ENCODE data around the gene DISC1.
"Not testable (repeated sequence)": the region's sequence is repeated elsewhere in the genome, so short reads cannot be mapped to it uniquely, and the experiment has no call there.

Gene DISC1

GRCh38 chr1:231666220-231666936 is 39.8 kb downstream of the DISC1 start:
- TF ChIP-seq POLR2A (IDR thresholded peaks at IDR 0.05; ENCODE audit: low read depth, low read length) = no peak
- no peak for TF ChIP-seq TAF1 (IDR thresholded peaks at IDR 0.05; ENCODE audit: borderline replicate concordance, low read depth, low read length)
- TF ChIP-seq POLR2AphosphoS5 (IDR thresholded peaks at IDR 0.05; ENCODE audit: low read depth, low read length) = no peak
- no peak for DNase-seq (ENCODE audit: insufficient read length)
- no peak for FAIRE-seq

GRCh38 chr1:231666937-231667608 is 40.5 kb downstream of the DISC1 start:
- no peak for TF ChIP-seq POLR2AphosphoS5 (IDR thresholded peaks at IDR 0.05; ENCODE audit: low read depth, low read length)
- no peak for TF ChIP-seq TAF1 (IDR thresholded peaks at IDR 0.05; ENCODE audit: borderline replicate concordance, low read depth, low read length)
- no peak for TF ChIP-seq POLR2A (IDR thresholded peaks at IDR 0.05; ENCODE audit: low read depth, low read length)
- DNase-seq (ENCODE audit: insufficient read length) (no peak), FAIRE-seq (no peak)

- DNase-seq (ENCODE audit: insufficient read length) (no peak), FAIRE-seq (no peak)
- TF ChIP-seq POLR2A (IDR thresholded peaks at IDR 0.05; ENCODE audit: low read depth, low read length) = no peak
- TF ChIP-seq TAF1 (IDR thresholded peaks at IDR 0.05; ENCODE audit: borderline replicate concordance, low read depth, low read length) = no peak
- no peak for TF ChIP-seq POLR2AphosphoS5 (IDR thresholded peaks at IDR 0.05; ENCODE audit: low read depth, low read length)
Observed at GRCh38 chr1:231667896-231668506, 41.4 kb downstream of the DISC1 start.

DNA sequence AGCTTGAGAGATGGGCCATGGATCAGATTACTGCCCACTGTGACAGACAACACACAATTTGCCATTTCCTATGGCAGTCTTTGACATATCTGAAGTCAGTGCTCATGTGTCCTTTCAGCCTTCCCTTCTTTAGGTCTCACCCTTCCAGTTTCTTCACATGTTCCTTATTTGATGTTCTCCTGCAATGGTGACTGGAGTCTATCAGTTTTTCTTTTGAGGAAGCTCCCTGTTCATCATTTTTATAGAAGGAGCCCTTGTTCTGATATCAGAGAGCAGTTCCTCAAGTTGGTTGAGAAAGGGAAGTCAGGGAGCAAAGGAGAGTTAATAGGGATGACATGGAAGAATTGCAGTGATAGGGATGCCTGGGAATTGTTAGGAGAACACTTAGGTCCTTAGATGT is 42.2 kb downstream of the DISC1 start:
- no peak for TF ChIP-seq POLR2A (IDR thresholded peaks at IDR 0.05; ENCODE audit: low read depth, low read length)
- TF ChIP-seq POLR2AphosphoS5 (IDR thresholded peaks at IDR 0.05; ENCODE audit: low read depth, low read length) = no peak
- no peak for TF ChIP-seq TAF1 (IDR thresholded peaks at IDR 0.05; ENCODE audit: borderline replicate concordance, low read depth, low read length)
- FAIRE-seq = no peak
- DNase-seq (ENCODE audit: insufficient read length) = no peak

DNA sequence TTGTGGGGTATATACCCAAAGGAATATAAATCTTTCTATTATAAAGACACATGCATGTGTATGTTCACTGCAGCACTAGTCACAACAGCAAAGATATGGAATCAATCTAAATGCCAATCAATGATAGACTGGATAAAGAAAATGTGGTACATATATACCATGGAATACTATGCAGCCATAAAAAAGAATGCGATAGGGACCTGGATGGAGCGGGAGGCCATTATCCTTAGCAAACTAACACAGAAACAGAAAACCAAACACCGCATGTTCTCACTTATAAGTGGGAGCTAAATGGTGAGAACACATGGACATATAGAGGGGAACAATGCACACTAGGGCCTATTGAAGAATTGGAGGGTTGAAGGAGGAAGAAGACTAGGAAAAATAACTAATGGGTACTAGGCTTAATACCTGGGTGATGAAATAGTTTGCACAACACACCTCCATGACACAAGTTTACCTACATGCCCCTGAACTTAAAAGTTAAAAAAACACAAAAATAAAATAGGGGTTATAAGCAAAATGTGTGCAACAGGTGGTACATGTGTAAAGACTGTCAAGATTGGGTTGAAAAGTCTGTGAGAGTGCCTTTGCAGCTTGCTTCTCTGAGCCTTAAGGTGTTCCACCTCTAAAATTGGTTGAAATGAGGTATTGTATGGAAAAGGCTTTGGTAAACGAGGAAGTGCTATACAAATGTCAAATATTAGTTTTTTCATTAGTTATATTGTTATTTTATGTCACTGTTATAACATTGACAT is 43.5 kb downstream of the DISC1 start:
- not testable (repeated sequence) for FAIRE-seq; DNase-seq (ENCODE audit: insufficient read length)

DNA sequence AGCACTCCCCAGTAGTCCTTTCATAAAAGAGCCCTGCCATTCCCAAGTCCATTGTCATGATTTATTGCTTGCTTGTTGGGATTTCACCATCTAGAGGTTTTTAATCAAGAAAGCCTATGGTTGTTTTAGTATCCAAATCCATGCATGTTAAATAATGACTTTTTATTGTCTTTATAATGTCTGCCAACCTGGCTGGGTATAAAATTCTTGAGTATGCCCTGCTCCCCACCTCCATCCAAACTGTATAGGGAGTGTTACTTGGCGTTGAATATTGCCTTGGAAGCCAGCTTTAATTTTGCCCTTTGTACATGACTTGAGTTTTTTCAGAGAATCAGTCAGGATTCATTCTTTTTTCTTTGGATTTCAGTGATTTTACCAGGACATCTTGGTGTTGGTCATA is 44.2 kb downstream of the DISC1 start:
- FAIRE-seq (no peak), DNase-seq (ENCODE audit: insufficient read length) (no peak)
- TF ChIP-seq POLR2AphosphoS5 (IDR thresholded peaks at IDR 0.05; ENCODE audit: low read depth, low read length) = no peak
- TF ChIP-seq TAF1 (IDR thresholded peaks at IDR 0.05; ENCODE audit: borderline replicate concordance, low read depth, low read length) = no peak
- no peak for TF ChIP-seq POLR2A (IDR thresholded peaks at IDR 0.05; ENCODE audit: low read depth, low read length)

DNA sequence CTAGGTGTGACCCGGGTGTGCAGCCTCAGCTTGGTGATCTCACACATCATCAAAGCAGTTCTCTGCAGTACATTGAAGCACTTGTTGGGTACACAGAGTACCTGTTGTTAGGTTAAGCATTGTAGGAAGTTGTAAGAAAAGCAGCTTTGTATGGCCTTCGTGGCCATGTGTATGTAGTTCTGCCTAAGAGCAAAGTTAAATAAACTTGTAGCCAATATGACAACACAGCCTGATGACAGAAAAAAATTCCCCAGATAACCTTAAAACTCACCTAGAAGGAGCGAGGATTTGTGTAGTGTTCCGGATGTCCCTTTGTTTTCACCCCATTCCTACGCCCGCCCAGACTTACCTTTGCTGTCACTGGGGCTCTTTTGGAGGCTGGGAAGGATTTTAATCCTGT is 48.0 kb downstream of the DISC1 start:
- DNase-seq (ENCODE audit: insufficient read length) = no peak
- FAIRE-seq = no peak
- no peak for TF ChIP-seq POLR2A (IDR thresholded peaks at IDR 0.05; ENCODE audit: low read depth, low read length)

GRCh38 chr1:231676487-231676886 is 49.9 kb downstream of the DISC1 start:
- no peak for TF ChIP-seq POLR2AphosphoS5 (IDR thresholded peaks at IDR 0.05; ENCODE audit: low read depth, low read length)
- TF ChIP-seq POLR2A (IDR thresholded peaks at IDR 0.05; ENCODE audit: low read depth, low read length) = no peak
- TF ChIP-seq TAF1 (IDR thresholded peaks at IDR 0.05; ENCODE audit: borderline replicate concordance, low read depth, low read length) = no peak
- FAIRE-seq (no peak), DNase-seq (ENCODE audit: insufficient read length) (no peak)

- FAIRE-seq = no peak
- no peak for DNase-seq (ENCODE audit: insufficient read length)
- TF ChIP-seq POLR2A (IDR thresholded peaks at IDR 0.05; ENCODE audit: low read depth, low read length) = no peak
- TF ChIP-seq TAF1 (IDR thresholded peaks at IDR 0.05; ENCODE audit: borderline replicate concordance, low read depth, low read length) = no peak
- no peak for TF ChIP-seq POLR2AphosphoS5 (IDR thresholded peaks at IDR 0.05; ENCODE audit: low read depth, low read length)
Observed at GRCh38 chr1:231677442-231677841, 50.9 kb downstream of the DISC1 start.

DNA sequence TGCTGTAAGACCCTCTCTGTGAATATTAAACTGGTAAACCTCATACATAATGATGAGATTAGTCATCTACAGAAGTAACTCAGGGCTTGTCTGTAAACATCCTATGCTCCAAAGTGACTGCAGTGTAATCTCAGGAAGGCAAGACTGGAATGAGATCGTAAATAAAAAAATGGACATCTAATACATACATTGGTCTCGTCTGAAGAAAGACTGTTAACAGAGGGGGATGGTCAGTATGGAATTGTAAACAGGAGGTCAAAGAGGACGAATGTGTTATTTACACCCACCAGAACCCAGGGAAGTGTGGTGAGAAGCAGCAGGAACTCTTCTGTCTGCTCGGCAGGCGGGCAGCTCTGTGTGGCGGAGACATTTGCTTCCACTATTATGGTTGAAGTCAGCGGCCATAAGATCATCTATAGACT is 51.4 kb downstream of the DISC1 start:
- DNase-seq (ENCODE audit: insufficient read length) = no peak
- FAIRE-seq = no peak
- no peak for TF ChIP-seq POLR2AphosphoS5 (IDR thresholded peaks at IDR 0.05; ENCODE audit: low read depth, low read length)
- TF ChIP-seq TAF1 (IDR thresholded peaks at IDR 0.05; ENCODE audit: borderline replicate concordance, low read depth, low read length) = no peak
- no peak for TF ChIP-seq POLR2A (IDR thresholded peaks at IDR 0.05; ENCODE audit: low read depth, low read length)

DNA sequence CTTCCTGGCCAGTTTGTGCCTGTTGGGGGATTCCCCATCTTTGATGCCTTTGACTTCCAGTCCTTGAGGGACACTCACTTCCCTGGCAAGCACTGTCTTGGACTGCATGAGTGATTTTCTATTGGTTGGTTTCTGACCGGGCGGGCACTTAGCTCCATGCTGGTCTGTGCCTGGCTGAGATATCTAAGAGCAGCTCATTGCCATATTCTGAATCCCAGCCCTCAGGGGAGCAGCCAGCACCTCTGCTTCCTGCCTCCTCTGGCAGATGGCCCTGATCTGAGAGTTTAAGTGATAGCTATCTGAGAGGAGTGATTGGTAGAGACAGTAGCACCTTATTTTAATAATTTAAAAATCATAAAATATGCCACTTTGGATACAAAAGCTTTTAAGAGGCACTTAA is 52.5 kb downstream of the DISC1 start:
- no peak for DNase-seq (ENCODE audit: insufficient read length)
- no peak for TF ChIP-seq POLR2A (IDR thresholded peaks at IDR 0.05; ENCODE audit: low read depth, low read length)
- no peak for TF ChIP-seq POLR2AphosphoS5 (IDR thresholded peaks at IDR 0.05; ENCODE audit: low read depth, low read length)
- TF ChIP-seq TAF1 (IDR thresholded peaks at IDR 0.05; ENCODE audit: borderline replicate concordance, low read depth, low read length) = no peak
- no peak for FAIRE-seq

All from GM12892 (cell line).